Ectodermal cell (in vitro differentiated cells): ENCODE data around the gene TULP4.
"Not testable (repeated sequence)": the region's sequence is repeated elsewhere in the genome, so short reads cannot be mapped to it uniquely, and the experiment has no call there.

Experiments
- H3K27ac ChIP-seq: 2 replicates; pipeline ENCODE4 v1.7.0; 2013; ENCODE audit warnings: mild to moderate bottlenecking, low read depth, low read length; ENCODE audit not compliant: insufficient read depth, poor library complexity, severe bottlenecking
- H3K27me3 ChIP-seq: 2 replicates; pipeline ENCODE4 v1.7.0; 2013; ENCODE audit warnings: mild to moderate bottlenecking, low read length; ENCODE audit not compliant: insufficient read depth, control insufficient read depth, poor library complexity, severe bottlenecking
- H3K36me3 ChIP-seq: one replicate; pipeline ENCODE4 v1.7.0; 2013; ENCODE audit warnings: low read length; ENCODE audit not compliant: control insufficient read depth, insufficient read depth
- H3K4me1 ChIP-seq: one replicate; pipeline ENCODE4 v1.7.0; 2013; ENCODE audit warnings: low read length; ENCODE audit not compliant: control insufficient read depth, insufficient read depth
- H3K4me3 ChIP-seq: 2 replicates; pipeline ENCODE4 v1.7.0; 2013; ENCODE audit warnings: low read depth, low read length, control low read depth; ENCODE audit not compliant: insufficient read depth
- H3K9me3 ChIP-seq: 2 replicates; pipeline ENCODE4 v1.7.0; 2013; ENCODE audit warnings: mild to moderate bottlenecking, low read length, moderate library complexity; ENCODE audit not compliant: control insufficient read depth
- WGBS, 2 experiments: methylation state at CpG; one replicate each; pipeline ENCODE4 v1.1.7; 2013; ENCODE audit warnings: missing lambda C conversion rate in 2 of 2; 5-methylcytosine and 5-hydroxymethylcytosine counted together

The TULP4 gene

GRCh38 chr6:158459726-158460125, 147.5 kb downstream of the TULP4 start:
- no peaks in the 10 kb centered on the region for H3K9me3 ChIP-seq
- H3K4me3 ChIP-seq = no peak overlapping the region
- no peaks in the 10 kb centered on the region for H3K4me1 ChIP-seq
- H3K27ac ChIP-seq = no peak overlapping the region
- no peaks in the 10 kb centered on the region for H3K27me3 ChIP-seq
- WGBS, 2 experiments = 89% methylated on average over 4 of the region's 4 CpGs
- peaks cover 5% of the 10 kb centered on the region for H3K36me3 ChIP-seq

- Histone ChIP-seq H3K9me3 (no peaks in the 10 kb centered on the region), H3K27ac (no peak overlapping the region), H3K27me3 (no peaks in the 10 kb centered on the region), H3K36me3 (peaks cover 6% of the 10 kb centered on the region), H3K4me3 (no peak overlapping the region), H3K4me1 (no peaks in the 10 kb centered on the region)
- 95 to 97% methylated on average over 2 of the region's 2 CpGs for WGBS, 2 experiments
Measured at GRCh38 chr6:158460602-158461169, 148.4 kb downstream of the TULP4 start.

- H3K36me3 ChIP-seq = peaks cover 8% of the 10 kb centered on the region
- no peaks in the 10 kb centered on the region for H3K9me3 ChIP-seq
- WGBS, 2 experiments = 71 to 82% methylated on average over 2 of the region's 2 CpGs
- no peaks in the 10 kb centered on the region for H3K4me1 ChIP-seq
- no peak overlapping the region for H3K4me3 ChIP-seq
- H3K27me3 ChIP-seq = no peaks in the 10 kb centered on the region
- H3K27ac ChIP-seq = no peak overlapping the region
Measured at GRCh38 chr6:158461954-158462353, 149.7 kb downstream of the TULP4 start.

GRCh38 chr6:158464483-158464882, 152.2 kb downstream of the TULP4 start:
- Histone ChIP-seq H3K4me3 (no peak overlapping the region), H3K36me3 (peaks cover 8% of the 10 kb centered on the region), H3K4me1 (no peaks in the 10 kb centered on the region), H3K9me3 (no peaks in the 10 kb centered on the region), H3K27ac (no peak overlapping the region), H3K27me3 (no peaks in the 10 kb centered on the region)
- 37 to 38% methylated on average over 9 of the region's 9 CpGs for WGBS, 2 experiments

GRCh38 chr6:158465257-158465656, 153.0 kb downstream of the TULP4 start:
- Histone ChIP-seq H3K4me3 (no peak overlapping the region), H3K27me3 (no peaks in the 10 kb centered on the region), H3K9me3 (no peaks in the 10 kb centered on the region), H3K4me1 (no peaks in the 10 kb centered on the region), H3K36me3 (peaks cover 8% of the 10 kb centered on the region), H3K27ac (no peak overlapping the region)
- 94 to 100% methylated on average over 2 of the region's 2 CpGs for WGBS, 2 experiments

GRCh38 chr6:158465747-158466146, 153.5 kb downstream of the TULP4 start:
- H3K27ac ChIP-seq = no peak overlapping the region
- H3K27me3 ChIP-seq = no peaks in the 10 kb centered on the region
- H3K9me3 ChIP-seq = no peaks in the 10 kb centered on the region
- no peaks in the 10 kb centered on the region for H3K4me1 ChIP-seq
- H3K4me3 ChIP-seq = no peak overlapping the region
- 96 to 97% methylated on average over 3 of the region's 3 CpGs for WGBS, 2 experiments
- H3K36me3 ChIP-seq = peaks cover 8% of the 10 kb centered on the region

GRCh38 chr6:158467923-158468322, 155.7 kb downstream of the TULP4 start:
- no peak overlapping the region for H3K27ac ChIP-seq
- no peak overlapping the region for H3K4me3 ChIP-seq
- WGBS, 2 experiments = 9 to 22% methylated on average over 5 to 6 of the region's 6 CpGs
- no peaks in the 10 kb centered on the region for H3K9me3 ChIP-seq
- no peaks in the 10 kb centered on the region for H3K4me1 ChIP-seq
- no peaks in the 10 kb centered on the region for H3K27me3 ChIP-seq
- H3K36me3 ChIP-seq = peaks cover 3% of the 10 kb centered on the region

- peaks cover 3% of the 10 kb centered on the region for H3K36me3 ChIP-seq
- no peaks in the 10 kb centered on the region for H3K27me3 ChIP-seq
- H3K9me3 ChIP-seq = no peaks in the 10 kb centered on the region
- no peaks in the 10 kb centered on the region for H3K4me1 ChIP-seq
- no peak overlapping the region for H3K4me3 ChIP-seq
- H3K27ac ChIP-seq = no peak overlapping the region
- 86 to 88% methylated on average over 6 of the region's 6 CpGs for WGBS, 2 experiments
Measured at GRCh38 chr6:158468666-158469065, 156.4 kb downstream of the TULP4 start.

- not testable (repeated sequence) for H3K36me3 ChIP-seq, H3K4me1 ChIP-seq, H3K27ac ChIP-seq, H3K4me3 ChIP-seq, H3K27me3 ChIP-seq, H3K9me3 ChIP-seq
- 93 to 94% methylated on average over 18 of the region's 18 CpGs for WGBS, 2 experiments
Measured at GRCh38 chr6:158470023-158470422, 157.8 kb downstream of the TULP4 start.

- no peak overlapping the region for H3K27ac ChIP-seq
- no peaks in the 10 kb centered on the region for H3K36me3 ChIP-seq
- no peak overlapping the region for H3K4me3 ChIP-seq
- WGBS, 2 experiments = 95 to 96% methylated on average over 3 of the region's 3 CpGs
- H3K9me3 ChIP-seq = no peaks in the 10 kb centered on the region
- no peaks in the 10 kb centered on the region for H3K4me1 ChIP-seq
- no peaks in the 10 kb centered on the region for H3K27me3 ChIP-seq
Measured at GRCh38 chr6:158471339-158471738, 159.1 kb downstream of the TULP4 start.

- Histone ChIP-seq H3K4me1 (no peaks in the 10 kb centered on the region), H3K36me3 (no peaks in the 10 kb centered on the region), H3K4me3 (no peak overlapping the region), H3K27me3 (no peaks in the 10 kb centered on the region), H3K27ac (no peak overlapping the region), H3K9me3 (no peaks in the 10 kb centered on the region)
- 85 to 86% methylated on average over 4 of the region's 5 CpGs for WGBS, 2 experiments
Measured at GRCh38 chr6:158472447-158472846, 160.2 kb downstream of the TULP4 start.
